ENCODE results near the gene SEC24B.

The SEC24B gene

DNA sequence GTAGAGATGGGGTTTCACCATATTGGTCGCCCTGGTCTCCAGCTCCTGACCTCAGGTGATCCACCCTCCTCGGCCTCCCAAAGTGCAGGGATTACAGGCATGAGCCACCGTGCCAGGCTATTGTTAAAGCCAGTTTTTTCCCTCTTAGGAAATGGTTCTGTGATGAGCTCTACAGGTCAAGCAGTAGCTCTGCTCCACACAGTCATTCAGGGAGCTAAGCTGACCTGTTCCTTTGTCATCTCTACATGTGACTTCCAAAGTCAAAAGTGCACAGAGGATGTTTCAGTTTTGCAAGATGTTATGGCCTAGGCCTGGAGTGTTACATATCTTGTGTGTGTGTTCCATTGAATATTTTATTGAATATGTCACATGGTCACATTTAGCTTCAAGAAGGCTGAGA is 137.9 kb downstream of the SEC24B start:
- TF ChIP-seq SIN3A (IDR thresholded peaks at IDR 0.05; ENCODE audit: borderline replicate concordance, insufficient read depth, low read length) (no peak), POLR2AphosphoS5 (IDR thresholded peaks at IDR 0.05; ENCODE audit: low read depth, low read length) (no peak), TAF1 (IDR thresholded peaks at IDR 0.05; ENCODE audit: borderline replicate concordance, insufficient read depth, low read length) (no peak), FOXP2 (optimal IDR thresholded peaks at IDR 0.05; ENCODE audit: borderline replicate concordance, extremely low read depth, extremely low read length, insufficient read depth) (no peak)
- TF ChIP-seq, protein P1, sequence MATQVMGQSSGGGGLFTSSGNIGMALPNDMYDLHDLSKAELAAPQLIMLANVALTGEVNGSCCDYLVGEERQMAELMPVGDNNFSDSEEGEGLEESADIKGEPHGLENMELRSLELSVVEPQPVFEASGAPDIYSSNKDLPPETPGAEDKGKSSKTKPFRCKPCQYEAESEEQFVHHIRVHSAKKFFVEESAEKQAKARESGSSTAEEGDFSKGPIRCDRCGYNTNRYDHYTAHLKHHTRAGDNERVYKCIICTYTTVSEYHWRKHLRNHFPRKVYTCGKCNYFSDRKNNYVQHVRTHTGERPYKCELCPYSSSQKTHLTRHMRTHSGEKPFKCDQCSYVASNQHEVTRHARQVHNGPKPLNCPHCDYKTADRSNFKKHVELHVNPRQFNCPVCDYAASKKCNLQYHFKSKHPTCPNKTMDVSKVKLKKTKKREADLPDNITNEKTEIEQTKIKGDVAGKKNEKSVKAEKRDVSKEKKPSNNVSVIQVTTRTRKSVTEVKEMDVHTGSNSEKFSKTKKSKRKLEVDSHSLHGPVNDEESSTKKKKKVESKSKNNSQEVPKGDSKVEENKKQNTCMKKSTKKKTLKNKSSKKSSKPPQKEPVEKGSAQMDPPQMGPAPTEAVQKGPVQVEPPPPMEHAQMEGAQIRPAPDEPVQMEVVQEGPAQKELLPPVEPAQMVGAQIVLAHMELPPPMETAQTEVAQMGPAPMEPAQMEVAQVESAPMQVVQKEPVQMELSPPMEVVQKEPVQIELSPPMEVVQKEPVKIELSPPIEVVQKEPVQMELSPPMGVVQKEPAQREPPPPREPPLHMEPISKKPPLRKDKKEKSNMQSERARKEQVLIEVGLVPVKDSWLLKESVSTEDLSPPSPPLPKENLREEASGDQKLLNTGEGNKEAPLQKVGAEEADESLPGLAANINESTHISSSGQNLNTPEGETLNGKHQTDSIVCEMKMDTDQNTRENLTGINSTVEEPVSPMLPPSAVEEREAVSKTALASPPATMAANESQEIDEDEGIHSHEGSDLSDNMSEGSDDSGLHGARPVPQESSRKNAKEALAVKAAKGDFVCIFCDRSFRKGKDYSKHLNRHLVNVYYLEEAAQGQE (IDR thresholded peaks at IDR 0.05; ENCODE audit: insufficient read depth in 1 of 2, low read depth in 2 of 2, low read length in 2 of 2), result no peak

DNA sequence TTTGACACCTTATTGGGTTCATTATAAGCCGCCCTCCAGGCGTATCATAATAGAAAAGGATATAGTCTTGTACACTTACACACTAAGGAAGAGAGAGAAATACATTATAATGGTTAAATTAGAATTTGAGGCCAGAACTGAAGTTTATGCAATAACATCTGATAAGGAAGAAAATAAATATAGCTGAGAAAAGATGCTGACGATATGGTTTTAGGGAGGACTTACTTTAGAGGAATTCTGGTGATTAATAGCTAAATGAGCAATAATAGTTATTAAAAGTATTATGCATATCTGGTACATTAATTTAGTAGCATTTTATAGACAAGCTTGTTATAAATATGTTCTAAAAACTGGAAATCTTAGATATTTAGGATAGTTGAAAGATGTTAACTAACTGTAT is 138.5 kb downstream of the SEC24B start:
- TF ChIP-seq SIN3A (IDR thresholded peaks at IDR 0.05; ENCODE audit: borderline replicate concordance, insufficient read depth, low read length) (no peak), POLR2AphosphoS5 (IDR thresholded peaks at IDR 0.05; ENCODE audit: low read depth, low read length) (no peak), TAF1 (IDR thresholded peaks at IDR 0.05; ENCODE audit: borderline replicate concordance, insufficient read depth, low read length) (no peak), FOXP2 (optimal IDR thresholded peaks at IDR 0.05; ENCODE audit: borderline replicate concordance, extremely low read depth, extremely low read length, insufficient read depth) (no peak)
- TF ChIP-seq, protein P1 (IDR thresholded peaks at IDR 0.05; ENCODE audit: insufficient read depth in 1 of 2, low read depth in 2 of 2, low read length in 2 of 2), result no peak

DNA sequence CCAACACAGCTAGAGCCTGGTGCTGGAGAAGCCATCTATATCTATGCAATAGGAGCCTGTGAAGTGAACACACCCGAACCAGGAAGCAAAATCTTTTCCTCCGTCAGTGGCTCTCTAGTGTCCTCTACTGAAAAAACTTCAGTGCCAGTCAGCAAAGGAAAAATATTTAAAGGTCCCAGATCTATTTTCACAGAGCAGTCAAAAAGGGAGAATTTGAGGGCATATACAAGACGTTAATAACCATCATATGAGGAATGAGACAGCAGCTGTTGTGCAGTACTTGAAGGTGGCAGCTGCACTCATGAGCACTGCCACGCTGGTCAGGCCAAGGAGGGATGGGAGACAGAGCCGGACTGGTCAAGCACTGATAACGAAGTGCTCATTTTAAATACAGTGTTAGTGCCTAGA is 140.8 kb downstream of the SEC24B start:
- TF ChIP-seq, protein P1 (IDR thresholded peaks at IDR 0.05; ENCODE audit: insufficient read depth in 1 of 2, low read depth in 2 of 2, low read length in 2 of 2), result no peak
- no peak for TF ChIP-seq FOXP2 (optimal IDR thresholded peaks at IDR 0.05; ENCODE audit: borderline replicate concordance, extremely low read depth, extremely low read length, insufficient read depth)
- TF ChIP-seq POLR2AphosphoS5 (IDR thresholded peaks at IDR 0.05; ENCODE audit: low read depth, low read length), result no peak
- TF ChIP-seq SIN3A (IDR thresholded peaks at IDR 0.05; ENCODE audit: borderline replicate concordance, insufficient read depth, low read length), result no peak
- no peak for TF ChIP-seq TAF1 (IDR thresholded peaks at IDR 0.05; ENCODE audit: borderline replicate concordance, insufficient read depth, low read length)

DNA sequence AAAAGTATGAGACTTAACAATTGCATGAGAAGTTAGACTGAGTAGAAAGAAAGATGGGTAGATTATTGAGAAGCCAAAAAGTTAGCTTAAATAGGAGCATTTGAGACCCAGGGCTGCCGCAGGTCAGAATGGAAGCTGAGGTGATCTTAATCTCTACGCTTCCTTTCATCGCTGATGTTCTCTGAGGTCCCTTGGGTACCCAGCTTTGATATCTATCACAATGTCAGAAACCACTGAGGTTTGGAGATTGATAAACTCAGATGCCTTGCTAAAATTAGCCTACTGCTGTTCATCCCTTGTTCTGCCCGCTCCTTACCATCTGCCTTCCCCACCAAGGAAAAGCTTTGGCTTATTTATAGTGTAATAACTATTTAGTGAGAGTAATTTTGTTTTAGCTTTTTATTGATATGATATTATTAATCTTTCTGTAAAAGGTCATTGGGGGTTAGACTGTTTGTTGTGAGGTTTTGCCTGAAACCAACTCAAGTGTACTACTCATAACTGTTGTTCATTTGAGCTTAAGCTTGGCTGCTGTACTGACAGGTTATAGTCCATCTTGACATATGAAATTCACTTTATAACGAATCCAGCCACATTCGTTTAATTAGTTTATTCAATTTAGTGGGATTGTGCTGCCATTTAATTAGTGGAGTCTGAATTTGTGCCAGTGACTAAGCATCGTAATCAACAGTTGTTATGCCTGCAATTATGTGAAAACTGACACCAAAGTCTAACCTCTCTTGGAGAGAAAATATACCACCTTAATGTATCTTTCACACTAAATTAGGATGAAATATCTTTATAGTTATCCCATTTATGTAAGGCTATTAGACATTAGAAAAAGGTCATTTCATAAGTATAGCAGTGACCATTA is 141.6 kb downstream of the SEC24B start:
- TF ChIP-seq SIN3A (IDR thresholded peaks at IDR 0.05; ENCODE audit: borderline replicate concordance, insufficient read depth, low read length) (no peak), POLR2AphosphoS5 (IDR thresholded peaks at IDR 0.05; ENCODE audit: low read depth, low read length) (no peak), TAF1 (IDR thresholded peaks at IDR 0.05; ENCODE audit: borderline replicate concordance, insufficient read depth, low read length) (no peak), FOXP2 (optimal IDR thresholded peaks at IDR 0.05; ENCODE audit: borderline replicate concordance, extremely low read depth, extremely low read length, insufficient read depth) (no peak)
- TF ChIP-seq, protein P1 (IDR thresholded peaks at IDR 0.05; ENCODE audit: insufficient read depth in 1 of 2, low read depth in 2 of 2, low read length in 2 of 2), result no peak

Measured in PFSK-1 (cell line).